VCaP (cell line): ENCODE results near the gene XYLT1.

Experiments
- H3K27ac ChIP-seq: fragments of 450-650 bp; 2 replicates; pipeline ENCODE4 v1.5.1; 2017
- CTCF ChIP-seq: fragments of 450-650 bp; conservative IDR thresholded peaks from 2 replicates; pipeline ENCODE4 v1.5.1; 2017; ENCODE audit warnings: mild to moderate bottlenecking, moderate library complexity

XYLT1 gene

GRCh38 chr16:17302620-17303019, 168.1 kb downstream of the XYLT1 start:
- peak overlapping the region; percentile 88 for H3K27ac ChIP-seq

DNA sequence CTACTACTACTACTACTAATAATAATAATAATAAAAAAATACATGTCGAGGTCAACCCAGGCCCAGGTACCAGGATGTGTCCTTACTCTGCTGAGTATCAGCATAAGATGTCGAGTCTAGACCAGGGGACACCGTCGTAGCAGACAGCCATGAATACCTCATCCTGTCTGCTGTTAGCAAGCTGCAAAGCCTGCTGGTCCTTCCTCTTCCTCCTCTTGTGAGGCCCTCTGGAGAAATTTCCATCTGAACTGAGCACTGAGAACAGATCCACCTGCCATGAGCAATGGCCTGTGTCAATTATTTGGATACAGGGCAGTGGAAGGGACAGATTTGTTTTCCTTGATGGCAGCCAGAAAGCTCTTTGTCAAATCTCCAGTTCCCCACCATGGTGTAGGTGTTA, 168.5 kb downstream of the XYLT1 start:
- peak overlapping the region; percentile 88 for H3K27ac ChIP-seq

More at GRCh38 chr16:17302620-17303019, 168.1 kb downstream of the XYLT1 start:
- no peak for TF ChIP-seq CTCF

GRCh38 chr16:17301593-17302135, 169.1 kb downstream of the XYLT1 start:
- no peak for TF ChIP-seq CTCF
- no peak overlapping the region for H3K27ac ChIP-seq

More for the DNA sequence above, 168.5 kb downstream of the XYLT1 start:
- no peak for TF ChIP-seq CTCF

DNA sequence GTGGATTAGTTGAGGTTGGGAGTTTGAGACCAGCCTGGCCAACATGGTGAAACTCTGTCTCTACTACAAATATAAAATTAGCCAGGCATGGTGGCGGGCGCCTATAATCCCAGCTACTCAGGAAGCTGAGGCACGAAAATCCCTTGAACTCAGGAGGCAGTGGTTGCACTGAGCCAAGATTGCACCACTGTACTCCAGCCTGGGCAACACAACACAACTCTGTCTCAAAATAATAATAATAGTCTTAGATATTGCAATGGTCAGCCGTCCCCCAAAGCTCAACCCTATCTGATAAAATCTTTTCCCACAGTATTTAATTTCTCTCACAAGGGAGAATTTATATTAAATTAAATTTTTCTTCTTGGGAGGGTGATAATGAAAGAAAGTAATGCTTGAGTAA, 169.6 kb downstream of the XYLT1 start:
- no peak overlapping the region for H3K27ac ChIP-seq
- TF ChIP-seq CTCF: no peak

DNA sequence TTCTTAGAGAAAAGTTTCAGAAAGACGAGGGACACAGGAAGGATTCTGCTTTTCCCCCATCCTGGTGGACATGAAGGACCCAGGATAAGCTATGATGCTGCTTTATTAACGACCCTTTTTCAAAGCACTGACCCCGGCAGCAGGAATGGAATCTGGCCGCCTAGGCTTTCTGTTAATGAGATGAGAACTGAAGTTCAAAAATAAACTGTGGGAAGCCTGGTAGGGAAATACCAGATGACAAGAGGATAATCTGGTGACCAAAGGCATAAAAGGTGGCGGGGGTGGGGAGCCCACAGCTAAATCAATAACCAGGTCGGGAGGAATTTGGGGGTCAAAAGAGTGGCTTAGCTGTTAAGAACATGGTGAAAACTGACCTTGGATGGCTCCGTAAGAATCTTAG, 171.0 kb downstream of the XYLT1 start:
- no peak overlapping the region for H3K27ac ChIP-seq
- TF ChIP-seq CTCF: no peak

DNA sequence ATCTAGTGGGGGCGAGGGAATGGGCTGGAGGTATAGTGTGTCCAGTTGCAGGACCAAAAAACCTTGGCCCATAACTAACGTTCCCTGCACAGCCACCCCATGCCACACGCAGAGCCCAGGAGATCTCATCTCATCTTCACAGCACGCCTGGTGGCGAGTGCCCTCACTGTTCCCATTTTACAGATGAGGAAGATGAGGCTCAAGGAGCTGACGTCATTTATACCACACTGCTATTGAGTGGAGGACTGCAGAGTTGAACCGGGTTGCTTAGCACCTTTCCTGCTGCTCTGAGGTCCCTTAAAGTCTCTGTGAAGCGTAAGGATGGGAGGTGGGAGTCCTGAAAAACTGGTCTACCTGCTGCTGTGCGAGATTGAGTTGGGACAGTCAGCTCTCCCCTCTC, 172.5 kb downstream of the XYLT1 start:
- TF ChIP-seq CTCF: no peak
- no peak overlapping the region for H3K27ac ChIP-seq

DNA sequence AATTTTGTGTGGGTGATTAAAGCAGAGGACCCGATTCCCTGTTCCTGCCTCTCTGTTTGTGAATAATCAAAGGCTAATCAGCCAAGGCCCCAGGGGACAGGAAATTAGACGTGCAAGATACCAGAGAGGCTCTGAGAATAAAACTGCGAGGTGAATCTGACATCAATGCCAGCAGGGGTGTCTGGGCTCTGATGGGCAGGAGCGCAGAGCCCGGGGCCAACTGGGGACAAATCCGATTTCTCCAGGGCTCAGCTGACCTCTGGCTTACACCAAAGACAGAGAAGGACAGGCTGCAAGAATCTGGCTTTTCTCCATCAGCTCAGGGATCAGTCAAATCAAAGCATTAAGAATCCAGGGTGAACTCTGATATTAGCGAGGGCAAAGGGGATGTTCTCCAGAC, 174.3 kb downstream of the XYLT1 start:
- no peak for TF ChIP-seq CTCF

GRCh38 chr16:17295948-17296347, 174.8 kb downstream of the XYLT1 start:
- peak overlapping the region; percentile 36 for H3K27ac ChIP-seq
- TF ChIP-seq CTCF: no peak

More for the DNA sequence above, 174.3 kb downstream of the XYLT1 start:
- H3K27ac ChIP-seq: peak overlapping the region; percentile 36
